Psoas muscle (tissue), 8 donors: Measurements from ENCODE around the gene ARHGAP42. TPM values are rescaled to one million over a fixed set of nuclear protein-coding genes. Genes with fewer than 3 reads are reported as not detected.
A peak's percentile ranks its signal among the peaks of the same experiment; 100 is the strongest.

Experiments used
- ATAC-seq, 4 donors: fragments of 200-7000 bp; cut with Tn5 transposase; one replicate each; pipeline ENCODE4 v1.9.1; 2020; ENCODE audit warnings: moderate library complexity in 3 of 4, mild to moderate bottlenecking in 2 of 4
- DNase-seq, 2 donors: peaks; one replicate each; pipeline ENCODE4 v3.0.0-alpha.2; 2020
- H3K27ac ChIP-seq: fragments of 200-600 bp; one replicate; pipeline ENCODE4 v1.8.0; 2022
- H3K27me3 ChIP-seq, 3 donors: fragments of 200-600 bp in 1 of 3; one replicate each; pipeline versions ENCODE4 v1.6.1 to v1.8.0; 2013 to 2022; ENCODE audit warnings: low read length in 2 of 3, mild to moderate bottlenecking in 2 of 3, moderate library complexity in 1 of 3; ENCODE audit not compliant: insufficient read depth in 3 of 3
- H3K36me3 ChIP-seq, 2 donors: fragments of 200-600 bp in 1 of 2; one replicate each; pipeline versions ENCODE4 v1.6.1 to v1.8.0; 2013 to 2022; ENCODE audit warnings: low read depth in 1 of 2, mild to moderate bottlenecking in 1 of 2, moderate library complexity in 1 of 2; ENCODE audit not compliant: insufficient read depth in 1 of 2
- H3K4me1 ChIP-seq: fragments of 200-600 bp; one replicate; pipeline ENCODE4 v1.8.0; 2022
- H3K4me3 ChIP-seq: fragments of 200-600 bp; one replicate; pipeline ENCODE4 v1.8.0; 2022; ENCODE audit warnings: mild to moderate bottlenecking
- H3K9me3 ChIP-seq: fragments of 200-600 bp; one replicate; pipeline ENCODE4 v1.8.0; 2022
- CTCF ChIP-seq: fragments of 200-600 bp; IDR thresholded peaks from one replicate; pipeline ENCODE4 v1.8.0; 2022; ENCODE audit warnings: antibody characterized with exemption
- WGBS, 3 donors: extraction: QIAGEN DNeasy Blood & Tissue Kit; methylation state at CpG; one replicate each; pipeline versions ENCODE4 v1.1.6 to v1.1.7; 2013; 5-methylcytosine and 5-hydroxymethylcytosine counted together
- intact Hi-C, 2 donors: fragments of 100-400 bp; cut with DNase I; formaldehyde crosslinking; loops; one replicate each; pipeline versions ENCODE4 v1.11.0 to v1.14.2; 2022
- polyA plus RNA-seq, 3 donors: library from polyadenylated mRNA; stranded (reverse); fragments of 200-250 nt; gene quantifications; one replicate each; pipeline ENCODE4 v1.2.3, GENCODE V29; 2013
- total RNA-seq, 4 donors: library from RNA; stranded (reverse); fragmentation: NEBNext Ultra II Directional in 2 of 4; extraction: Animal tissue kit (Norgen Biotek cat#: 25700) in 2 of 4; gene quantifications; one replicate each; pipeline versions ENCODE4 v1.2.1 to v1.2.4, GENCODE V29; 2021 to 2023
- donor health status: healthy with polysubstance abuse.
- donor health status: DM: no; HTN: no; CAD: no; lungs with moderate emphysema.
- donor health status: Bipolar disorder and iron deficiency.
- donor health status: healthy.
- donor health status: DM: yes; HTN: yes; CAD: no.
- donor health status: DM: no; HTN: no; CAD: no.
- donor health status: DM: no; HTN: no; CAD: no.
- donor health status: DM: yes; HTN: yes; CAD: no.

Gene ARHGAP42
- total and polyA plus RNA-seq, 7 donors = 3.8 to 12.3 (median 7.2) TPM

GRCh38 chr11:100716838-100717237 lies 29.8 kb downstream of the ARHGAP42 start:
- WGBS, 3 donors = 71 to 78% (median 76%) methylated on average over 3 of the region's 3 CpGs
- no peaks in the 10 kb centered on the region for H3K36me3 ChIP-seq
- intact Hi-C loops = no loop called here
- H3K9me3 ChIP-seq = no peaks in the 10 kb centered on the region
- no peak overlapping the region for H3K27ac ChIP-seq
- no peak for DNase-seq
- H3K27me3 ChIP-seq = no peaks in the 10 kb centered on the region
- no peak for TF ChIP-seq CTCF
- peaks cover 26% of the 10 kb centered on the region for H3K4me1 ChIP-seq
- H3K4me3 ChIP-seq = no peak overlapping the region
- no peak for ATAC-seq

- intact Hi-C loops = no loop called here
- H3K9me3 ChIP-seq = no peaks in the 10 kb centered on the region
- H3K4me1 ChIP-seq = peaks cover 26% of the 10 kb centered on the region
- H3K27me3 ChIP-seq = no peaks in the 10 kb centered on the region
- H3K36me3 ChIP-seq = no peaks in the 10 kb centered on the region
- ATAC-seq (peak; percentile 4 to 26 (median 12)), DNase-seq (no peak)
- H3K4me3 ChIP-seq = no peak overlapping the region
- no peak for TF ChIP-seq CTCF
- H3K27ac ChIP-seq = peak overlapping the region; percentile 70
- 0 to 9% (median 3%) methylated on average over 2 of the region's 2 CpGs for WGBS, 3 donors
Measured at GRCh38 chr11:100719362-100719761, 32.3 kb downstream of the ARHGAP42 start.

GRCh38 chr11:100719809-100720221 lies 32.7 kb downstream of the ARHGAP42 start:
- H3K36me3 ChIP-seq = no peaks in the 10 kb centered on the region
- intact Hi-C loops = no loop called here
- H3K4me3 ChIP-seq = peak overlapping the region; percentile 9
- peak overlapping the region; percentile 70 for H3K27ac ChIP-seq
- no peaks in the 10 kb centered on the region for H3K27me3 ChIP-seq
- DNase-seq (peak; percentile 48 to 62), ATAC-seq (peak; percentile 81 to 95 (median 94))
- no peaks in the 10 kb centered on the region for H3K9me3 ChIP-seq
- WGBS, 3 donors = 3 to 16% (median 9%) methylated on average over 3 of the region's 3 CpGs
- no peak for TF ChIP-seq CTCF
- H3K4me1 ChIP-seq = peaks cover 22% of the 10 kb centered on the region

DNA sequence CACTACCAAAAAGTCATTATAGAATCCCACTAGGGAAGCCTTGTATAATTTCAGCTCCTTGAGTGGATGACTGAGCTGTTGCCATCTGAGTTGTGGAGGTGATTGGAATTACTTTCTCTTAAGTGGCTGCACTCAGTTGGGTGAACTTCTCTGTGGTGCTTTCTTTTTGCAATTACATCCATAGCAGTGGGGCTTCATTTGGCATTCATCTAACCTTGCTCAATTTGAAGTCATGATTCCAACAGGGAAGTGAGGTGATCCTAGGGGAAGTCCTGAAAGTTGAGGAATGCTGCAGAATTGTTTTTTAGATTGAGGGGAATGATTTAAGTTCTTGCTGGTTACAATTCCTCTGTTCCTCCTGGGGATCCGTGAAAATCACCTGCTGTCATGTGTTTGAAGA lies 39.6 kb downstream of the ARHGAP42 start:
- TF ChIP-seq CTCF = no peak
- Histone ChIP-seq H3K27me3 (no peaks in the 10 kb centered on the region), H3K4me3 (no peak overlapping the region), H3K36me3 (no peaks in the 10 kb centered on the region), H3K9me3 (no peaks in the 10 kb centered on the region), H3K4me1 (peaks cover 14% of the 10 kb centered on the region), H3K27ac (no peak overlapping the region)
- 32 to 52% (median 37%) methylated on average over 1 of the region's 1 CpG for WGBS, 3 donors
- DNase-seq (no peak), ATAC-seq (no peak)
- intact Hi-C loops = no loop called here

- WGBS, 3 donors = 27 to 48% (median 44%) methylated on average over 9 of the region's 9 CpGs
- H3K36me3 ChIP-seq = no peaks in the 10 kb centered on the region
- H3K9me3 ChIP-seq = no peaks in the 10 kb centered on the region
- H3K27ac ChIP-seq = peak overlapping the region; percentile 15
- DNase-seq = peak in 1 of 2 donors; percentile 18
- no peaks in the 10 kb centered on the region for H3K27me3 ChIP-seq
- peak; percentile 82 to 99 (median 93) for ATAC-seq
- H3K4me1 ChIP-seq = peaks cover 14% of the 10 kb centered on the region
- intact Hi-C loops = no loop called here
- H3K4me3 ChIP-seq = no peak overlapping the region
- no peak for TF ChIP-seq CTCF
Measured at GRCh38 chr11:100727410-100727809, 40.3 kb downstream of the ARHGAP42 start.
